ENCODE results near the gene SFMBT1.
A peak's percentile ranks its signal among the peaks of the same experiment; 100 is the strongest.

The SFMBT1 gene

GRCh38 chr3:53045518-53046170 lies at the start of gene SFMBT1:
Gene SFMBT1 (minus strand): TSS chr3:53046073. CDS start chr3:52969128, 76,945 bp downstream.
- no peak for DNase-seq

GRCh38 chr3:53092942-53093341 lies 47.1 kb upstream of the SFMBT1 start:
- no peak for DNase-seq

- no peak for DNase-seq
Measured at GRCh38 chr3:53092216-53092615, 46.3 kb upstream of the SFMBT1 start.

- DNase-seq: no peak
Measured at GRCh38 chr3:53091011-53091410, 45.1 kb upstream of the SFMBT1 start.

- DNase-seq: no peak
Measured at GRCh38 chr3:53089511-53089910, 43.6 kb upstream of the SFMBT1 start.

- DNase-seq: no peak
Measured at GRCh38 chr3:53085476-53085875, 39.6 kb upstream of the SFMBT1 start.

GRCh38 chr3:53084310-53085001 lies 38.6 kb upstream of the SFMBT1 start:
- DNase-seq: peak; percentile 31

- DNase-seq: no peak
Measured at GRCh38 chr3:53083949-53084309, 38.1 kb upstream of the SFMBT1 start.

GRCh38 chr3:53083521-53083920 lies 37.6 kb upstream of the SFMBT1 start:
- peak; percentile 53 for DNase-seq

- no peak for DNase-seq
Measured at GRCh38 chr3:53082736-53083135, 36.9 kb upstream of the SFMBT1 start.

GRCh38 chr3:53081318-53081717 lies 35.4 kb upstream of the SFMBT1 start:
- no peak for DNase-seq

- DNase-seq: no peak
Measured at GRCh38 chr3:53080612-53081205, 34.8 kb upstream of the SFMBT1 start.

- DNase-seq: no peak
Measured at GRCh38 chr3:53079791-53080555, 34.1 kb upstream of the SFMBT1 start.

- no peak for DNase-seq
Measured at GRCh38 chr3:53079147-53079546, 33.3 kb upstream of the SFMBT1 start.

GRCh38 chr3:53078656-53079055 lies 32.8 kb upstream of the SFMBT1 start:
- DNase-seq: no peak

GRCh38 chr3:53077476-53078220 lies 31.8 kb upstream of the SFMBT1 start:
- DNase-seq: no peak

GRCh38 chr3:53075743-53076140 lies 29.9 kb upstream of the SFMBT1 start:
- DNase-seq: no peak

- DNase-seq: no peak
Measured at GRCh38 chr3:53074761-53075742, 29.2 kb upstream of the SFMBT1 start.

GRCh38 chr3:53074366-53074696 lies 28.5 kb upstream of the SFMBT1 start:
- DNase-seq: no peak

- DNase-seq: no peak
Measured at GRCh38 chr3:53073553-53074365, 27.9 kb upstream of the SFMBT1 start.

All from NCI-H1694 (cell line).